Activated CD4-positive, alpha-beta T cell treated with anti-CD3 and anti-CD28 coated beads for 36 hours (primary cell): Measurements from ENCODE around the gene SHC3. TPM values are rescaled to one million over a fixed set of nuclear protein-coding genes. Genes with fewer than 3 reads are reported as not detected.

Experiments used
- ATAC-seq: fragments of 200-7000 bp; cut with Tn5 transposase; one replicate; pipeline ENCODE4 v1.10.0; 2021; ENCODE audit warnings: mild to moderate bottlenecking, moderate library complexity
- CTCF ChIA-PET: fragments of 350-600 bp; sonication (Branson Sonifier 250); formaldehyde crosslinking; loops from one replicate; lab custom pipeline; 2021; ENCODE audit warnings: antibody characterized with exemption; lab: Charles Lee
- POLR2A ChIA-PET: fragments of 350-600 bp; sonication (Branson Sonifier 250); formaldehyde crosslinking; loops from one replicate; lab custom pipeline; 2021; ENCODE audit warnings: antibody characterized with exemption, inconsistent platforms; lab: Charles Lee
- DNase-seq: peaks from one replicate; pipeline ENCODE4 v3.0.0-alpha.2; 2020
- H3K27ac Mint-ChIP-seq: one replicate; pipeline ENCODE4 v1.8.0; 2021; ENCODE audit warnings: mixed read lengths
- H3K27me3 Mint-ChIP-seq: one replicate; pipeline ENCODE4 v1.8.0; 2021; ENCODE audit warnings: mixed read lengths
- H3K36me3 Mint-ChIP-seq: one replicate; pipeline ENCODE4 v1.8.0; 2021; ENCODE audit warnings: low read depth, mixed read lengths
- H3K4me1 Mint-ChIP-seq: one replicate; pipeline ENCODE4 v1.8.0; 2021; ENCODE audit warnings: mixed read lengths
- H3K4me3 Mint-ChIP-seq: one replicate; pipeline ENCODE4 v1.8.0; 2021; ENCODE audit warnings: mild to moderate bottlenecking, moderate library complexity, mixed read lengths
- H3K9me3 Mint-ChIP-seq: one replicate; pipeline ENCODE4 v1.8.0; 2021; ENCODE audit warnings: low read depth, mixed read lengths
- intact Hi-C, 2 experiments: fragments of 100-400 bp; cut with DNase I in 1 of 2; cut with micrococcal nuclease in 1 of 2; formaldehyde crosslinking; loops; one replicate each; pipeline versions ENCODE4 v1.14.2 to v1.15.1; 2022 to 2024; cut with DNase I, micrococcal nuclease
- total RNA-seq, 2 experiments: library from RNA; stranded (reverse); gene quantifications; one replicate each; pipeline ENCODE4 v1.2.3, GENCODE V29; 2021

Gene SHC3
- total RNA-seq, 2 experiments from 2014 or later, result not detected

DNA sequence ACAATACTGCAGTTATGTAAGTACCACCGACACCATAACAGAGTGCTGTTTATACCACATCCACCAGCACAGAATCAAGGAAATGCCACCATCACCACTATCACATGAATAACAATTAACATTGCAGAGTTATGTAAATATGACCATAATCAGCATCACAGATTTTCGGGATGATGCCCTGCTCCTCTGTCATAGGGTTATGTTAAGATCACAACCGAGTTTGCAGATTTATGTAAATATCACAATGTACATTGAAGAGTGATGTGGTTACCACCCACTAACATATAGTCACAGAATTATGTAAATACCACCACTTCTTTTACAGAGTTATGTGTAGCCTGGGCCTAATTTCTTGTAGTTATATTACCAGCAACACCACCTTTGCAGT, 61.8 kb downstream of the SHC3 start:
- no peak for ATAC-seq
- POLR2A ChIA-PET, result no interaction called here
- DNase-seq, result no peak
- H3K4me1 Mint-ChIP-seq, result no peaks in the 10 kb centered on the region
- peaks cover 2% of the 10 kb centered on the region for H3K9me3 Mint-ChIP-seq
- H3K27me3 Mint-ChIP-seq, result peaks cover 31% of the 10 kb centered on the region
- no peaks in the 10 kb centered on the region for H3K36me3 Mint-ChIP-seq
- intact Hi-C loops, result no loop called here
- H3K4me3 Mint-ChIP-seq, result no peak overlapping the region
- CTCF ChIA-PET, result no interaction called here
- H3K27ac Mint-ChIP-seq, result no peak overlapping the region

DNA sequence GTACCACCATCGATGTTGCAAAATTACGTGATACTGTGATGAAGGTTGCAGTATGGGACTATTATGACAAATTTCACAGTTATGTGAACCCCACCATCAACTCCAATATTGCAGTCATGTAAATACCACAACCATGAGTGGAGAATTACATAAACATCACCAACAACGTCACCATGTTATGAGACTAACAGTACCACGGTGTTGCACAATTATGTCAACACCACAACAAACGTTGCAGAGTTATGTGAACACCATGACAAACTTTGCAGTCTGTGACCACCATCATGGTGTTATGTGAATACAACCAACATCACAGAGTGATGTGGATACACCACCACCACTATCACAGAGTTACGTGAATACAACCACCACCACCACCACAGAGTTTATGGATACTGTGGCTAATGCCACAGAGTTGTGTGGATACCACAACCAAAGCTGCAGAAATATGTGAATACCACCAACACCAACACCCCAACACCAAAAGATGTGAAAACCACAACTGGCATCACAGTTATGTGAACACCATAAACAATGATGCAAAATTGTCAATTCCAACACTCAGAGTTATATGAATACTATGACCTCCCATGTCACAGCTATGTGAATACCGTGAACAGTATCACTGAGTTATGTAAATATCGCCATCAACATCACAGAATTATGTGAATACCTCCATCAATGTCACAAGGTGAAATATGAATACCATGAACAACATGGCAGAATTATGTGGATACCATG, 62.4 kb downstream of the SHC3 start:
- Mint-ChIP-seq H3K27ac (no peak overlapping the region), H3K4me3 (no peak overlapping the region), H3K27me3 (peaks cover 33% of the 10 kb centered on the region), H3K4me1 (no peaks in the 10 kb centered on the region), H3K36me3 (no peaks in the 10 kb centered on the region), H3K9me3 (peaks cover 2% of the 10 kb centered on the region)
- DNase-seq (no peak), ATAC-seq (no peak)
- intact Hi-C loops, result no loop called here
- POLR2A ChIA-PET, result no interaction called here
- CTCF ChIA-PET, result no interaction called here

DNA sequence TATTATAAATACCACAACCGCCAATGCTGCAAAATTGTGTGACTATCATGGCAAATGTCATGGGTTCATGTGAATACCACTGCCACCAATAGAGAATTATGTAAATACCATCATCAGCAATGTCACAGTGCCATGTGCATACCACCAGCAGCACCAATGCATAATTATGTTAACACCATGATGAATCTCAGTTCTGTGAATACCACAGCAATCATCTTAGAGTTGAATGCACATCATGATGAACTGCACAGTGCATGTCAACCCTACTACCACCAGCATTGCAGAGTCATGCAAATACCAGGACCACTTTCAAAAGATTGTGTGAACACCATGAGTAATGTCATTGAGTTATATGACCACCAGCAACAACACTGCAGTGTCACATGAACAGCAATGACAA, 63.2 kb downstream of the SHC3 start:
- H3K4me1 Mint-ChIP-seq, result no peaks in the 10 kb centered on the region
- CTCF ChIA-PET, result no interaction called here
- no peak for ATAC-seq
- peaks cover 2% of the 10 kb centered on the region for H3K9me3 Mint-ChIP-seq
- no peak overlapping the region for H3K27ac Mint-ChIP-seq
- H3K36me3 Mint-ChIP-seq, result no peaks in the 10 kb centered on the region
- intact Hi-C loops, result no loop called here
- no peak for DNase-seq
- H3K4me3 Mint-ChIP-seq, result no peak overlapping the region
- POLR2A ChIA-PET, result no interaction called here
- H3K27me3 Mint-ChIP-seq, result peaks cover 37% of the 10 kb centered on the region

DNA sequence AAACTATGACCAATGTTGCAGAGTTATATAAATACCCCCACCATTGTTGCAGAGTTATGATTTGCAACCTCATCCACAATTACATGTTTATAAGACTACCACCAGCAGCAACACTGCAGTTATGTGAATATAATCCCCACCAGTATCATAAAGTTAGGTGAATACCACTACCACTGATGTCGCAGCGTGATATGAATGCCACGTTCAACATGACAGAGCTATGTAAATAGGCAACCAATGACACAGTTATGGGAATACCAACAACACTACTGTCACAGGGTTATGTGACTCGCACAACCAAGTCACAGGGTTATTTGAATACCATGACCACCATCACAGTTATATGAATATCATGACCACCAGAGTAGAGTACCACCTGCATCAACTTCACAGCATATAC, 63.9 kb downstream of the SHC3 start:
- ChIA-PET CTCF (no interaction called here), POLR2A (no interaction called here)
- peaks cover 37% of the 10 kb centered on the region for H3K27me3 Mint-ChIP-seq
- no peak overlapping the region for H3K4me3 Mint-ChIP-seq
- intact Hi-C loops, result no loop called here
- DNase-seq (no peak), ATAC-seq (no peak)
- H3K36me3 Mint-ChIP-seq, result no peaks in the 10 kb centered on the region
- H3K27ac Mint-ChIP-seq, result no peak overlapping the region
- peaks cover 2% of the 10 kb centered on the region for H3K9me3 Mint-ChIP-seq
- H3K4me1 Mint-ChIP-seq, result no peaks in the 10 kb centered on the region

DNA sequence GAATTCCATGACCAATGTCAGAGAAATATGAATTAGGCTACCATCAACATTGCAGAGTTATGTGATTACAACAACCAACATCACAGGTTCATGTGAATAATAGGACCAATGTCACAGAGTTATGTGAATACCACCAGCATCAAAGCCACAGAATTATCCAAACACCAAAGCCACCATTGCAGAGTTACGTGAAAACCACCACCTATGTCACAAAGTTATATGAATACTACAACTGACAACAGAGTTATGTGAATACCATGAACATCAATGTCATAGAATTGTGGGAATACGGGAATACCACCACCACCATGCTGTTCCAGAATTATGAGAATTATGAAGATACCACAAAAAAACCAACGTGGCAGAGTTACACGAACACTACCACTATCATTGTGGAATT, 64.8 kb downstream of the SHC3 start:
- Mint-ChIP-seq H3K27ac (no peak overlapping the region), H3K4me1 (no peaks in the 10 kb centered on the region), H3K9me3 (no peaks in the 10 kb centered on the region), H3K27me3 (peaks cover 34% of the 10 kb centered on the region), H3K4me3 (no peak overlapping the region), H3K36me3 (no peaks in the 10 kb centered on the region)
- CTCF ChIA-PET, result no interaction called here
- no peak for ATAC-seq
- intact Hi-C loops, result no loop called here
- DNase-seq, result no peak
- POLR2A ChIA-PET, result no interaction called here

DNA sequence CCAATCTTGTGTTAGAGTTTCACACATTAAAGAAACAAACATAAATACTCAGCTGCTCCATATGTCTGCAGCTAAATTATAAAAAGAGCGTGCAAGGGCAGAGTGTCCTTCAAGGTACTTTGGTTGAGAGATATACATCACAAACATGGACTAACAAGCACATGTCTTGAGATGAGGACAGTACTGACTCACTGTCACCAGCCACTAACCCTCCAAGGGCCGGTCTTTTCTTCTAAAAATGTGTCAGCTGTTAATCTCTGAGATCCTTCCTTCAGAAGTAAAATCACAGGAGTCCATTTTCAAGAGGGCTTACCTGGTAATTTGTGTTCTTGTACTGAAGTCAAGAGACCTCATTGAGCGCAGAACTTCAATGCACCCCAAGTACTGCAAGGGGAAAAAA, 66.4 kb downstream of the SHC3 start:
- intact Hi-C loops, result no loop called here
- ChIA-PET POLR2A (no interaction called here), CTCF (interaction anchor here (1.1 kb wide), 1 partner anchor 12 kb away, joined by 3 read pairs; no protein-coding TSS in a partner anchor)
- no peaks in the 10 kb centered on the region for H3K4me1 Mint-ChIP-seq
- DNase-seq (no peak), ATAC-seq (no peak)
- no peak overlapping the region for H3K4me3 Mint-ChIP-seq
- H3K27ac Mint-ChIP-seq, result no peak overlapping the region
- H3K27me3 Mint-ChIP-seq, result peaks cover 31% of the 10 kb centered on the region
- no peaks in the 10 kb centered on the region for H3K36me3 Mint-ChIP-seq
- H3K9me3 Mint-ChIP-seq, result no peaks in the 10 kb centered on the region

DNA sequence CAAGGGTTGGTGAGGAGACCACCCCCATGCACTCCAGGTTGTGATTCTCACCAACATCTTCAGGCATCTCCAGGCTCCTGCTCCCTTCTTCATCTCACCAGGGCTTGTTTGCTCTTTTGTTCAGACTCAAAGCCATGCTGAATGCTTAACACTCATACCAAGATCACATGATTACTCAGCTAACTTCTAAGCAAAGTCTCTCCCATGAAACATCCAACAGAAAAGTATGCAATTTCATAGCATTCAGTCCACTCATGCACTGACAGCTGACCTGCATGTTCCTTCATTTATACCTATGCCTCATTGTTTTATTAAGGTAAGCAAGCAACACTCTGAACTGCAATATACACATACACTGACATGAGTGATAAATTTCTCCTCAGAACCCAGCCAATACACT, 69.0 kb downstream of the SHC3 start:
- Mint-ChIP-seq H3K4me3 (no peak overlapping the region), H3K27ac (no peak overlapping the region), H3K9me3 (no peaks in the 10 kb centered on the region), H3K4me1 (no peaks in the 10 kb centered on the region), H3K36me3 (no peaks in the 10 kb centered on the region), H3K27me3 (peaks cover 25% of the 10 kb centered on the region)
- ChIA-PET POLR2A (interaction anchor here (0.6 kb wide), 1 partner anchor 388 kb away, joined by 5 read pairs; no protein-coding TSS in a partner anchor), CTCF (no interaction called here)
- DNase-seq, result no peak
- intact Hi-C loops, result no loop called here
- peak; percentile 36 for ATAC-seq

DNA sequence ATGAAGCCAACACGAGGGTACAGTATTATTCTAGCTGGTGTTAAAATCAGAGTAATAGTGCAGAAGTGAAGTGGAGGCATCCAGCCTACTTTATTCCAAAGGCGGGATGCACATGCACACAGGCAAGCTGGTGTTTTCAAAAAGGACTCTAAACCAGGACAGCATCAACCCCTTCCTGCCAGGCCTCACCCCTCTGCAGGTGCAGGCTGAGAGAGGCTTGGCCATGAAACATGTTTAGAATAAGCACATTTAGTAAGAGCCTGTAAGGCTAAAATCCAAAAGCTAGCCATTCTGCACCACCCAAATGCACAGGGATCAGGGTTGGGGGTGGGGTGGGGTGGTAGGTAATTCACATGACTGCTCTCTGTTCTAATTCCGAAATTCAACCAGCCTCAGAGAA, 71.2 kb downstream of the SHC3 start:
- intact Hi-C loops, result no loop called here
- Mint-ChIP-seq H3K27me3 (peaks cover 21% of the 10 kb centered on the region), H3K4me1 (no peaks in the 10 kb centered on the region), H3K9me3 (no peaks in the 10 kb centered on the region), H3K4me3 (no peak overlapping the region), H3K36me3 (no peaks in the 10 kb centered on the region), H3K27ac (no peak overlapping the region)
- CTCF ChIA-PET, result no interaction called here
- DNase-seq (no peak), ATAC-seq (no peak)
- POLR2A ChIA-PET, result no interaction called here

DNA sequence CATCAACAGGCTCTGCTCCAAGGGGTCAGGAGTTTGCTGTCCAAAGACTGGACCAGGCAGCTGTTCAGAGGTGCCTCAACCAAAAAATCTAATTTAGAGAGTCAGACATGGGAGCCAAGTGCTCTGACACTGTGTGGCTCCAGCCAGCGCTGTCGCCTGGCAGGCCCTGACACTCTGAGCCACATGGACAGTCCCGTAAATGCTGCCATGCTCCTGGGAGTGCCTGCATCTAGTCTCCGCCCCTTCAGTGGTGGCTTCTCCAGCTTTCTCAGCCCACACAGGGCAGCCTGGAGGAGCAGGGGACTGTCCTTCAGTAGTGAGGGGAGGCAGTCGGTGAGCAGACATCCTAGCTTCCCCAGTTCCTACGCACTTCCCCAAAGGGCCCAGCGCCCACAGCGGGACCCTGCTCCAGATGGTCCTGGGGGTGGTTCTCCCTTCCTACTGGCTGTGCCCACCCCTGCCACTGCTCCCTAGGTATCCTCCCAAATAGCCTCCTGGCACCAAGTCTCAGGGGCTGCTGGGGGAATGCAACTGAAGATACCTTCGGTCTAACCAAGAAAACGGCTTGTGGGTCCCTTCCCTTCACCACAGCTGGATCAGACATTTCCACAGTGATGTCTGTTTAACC, 72.3 kb downstream of the SHC3 start:
- no peak for DNase-seq
- no peak for ATAC-seq
- Mint-ChIP-seq H3K9me3 (no peaks in the 10 kb centered on the region), H3K4me3 (no peak overlapping the region), H3K36me3 (no peaks in the 10 kb centered on the region), H3K27ac (no peak overlapping the region), H3K27me3 (peaks cover 20% of the 10 kb centered on the region), H3K4me1 (no peaks in the 10 kb centered on the region)
- ChIA-PET POLR2A (no interaction called here), CTCF (no interaction called here)
- intact Hi-C loops, result no loop called here

DNA sequence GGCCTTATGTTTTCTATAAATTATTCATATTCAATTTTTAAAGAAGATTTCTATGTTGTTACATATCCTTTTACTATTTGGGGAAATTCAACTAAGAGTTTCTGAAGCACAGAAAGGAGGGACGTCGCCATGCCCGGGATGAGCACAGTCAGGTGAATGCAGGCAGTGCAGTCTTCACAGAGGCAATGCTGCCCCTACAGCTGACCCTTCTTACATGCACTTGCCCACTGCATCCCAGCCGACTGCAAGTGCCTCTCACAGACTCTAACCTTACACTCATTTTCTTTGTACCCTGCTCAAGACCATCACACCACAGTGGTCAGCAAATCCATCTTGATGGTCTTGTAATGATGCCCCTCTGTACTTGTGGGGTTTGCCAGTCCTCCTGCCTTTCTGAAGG, 73.8 kb downstream of the SHC3 start:
- intact Hi-C loops, result no loop called here
- POLR2A ChIA-PET, result no interaction called here
- no peaks in the 10 kb centered on the region for H3K4me1 Mint-ChIP-seq

DNA sequence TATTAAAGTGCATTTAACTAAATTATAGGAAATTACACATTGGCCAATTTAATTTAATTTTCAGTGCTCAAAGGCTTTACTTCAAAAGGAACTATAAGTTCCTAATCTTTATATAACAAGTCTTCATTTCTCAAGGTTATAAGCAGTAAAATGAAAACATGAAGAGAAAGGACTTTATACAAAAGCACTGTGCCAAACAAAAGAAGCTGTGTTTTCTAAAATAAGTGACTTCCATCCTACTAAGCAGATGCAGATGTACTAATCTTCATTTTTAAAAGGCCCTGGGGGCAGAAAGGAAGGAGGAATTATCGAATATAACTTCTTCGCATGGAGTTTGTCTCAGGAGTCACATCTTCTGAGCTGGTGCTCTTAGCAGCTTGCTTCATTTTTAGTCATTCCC, 81.4 kb downstream of the SHC3 start:
- intact Hi-C loops, result no loop called here
- no peaks in the 10 kb centered on the region for H3K36me3 Mint-ChIP-seq
- CTCF ChIA-PET, result no interaction called here

More for the DNA sequence above, 73.8 kb downstream of the SHC3 start:
- peaks cover 13% of the 10 kb centered on the region for H3K27me3 Mint-ChIP-seq
- H3K27ac Mint-ChIP-seq, result no peak overlapping the region
- DNase-seq (no peak), ATAC-seq (no peak)
- H3K36me3 Mint-ChIP-seq, result no peaks in the 10 kb centered on the region
- no peak overlapping the region for H3K4me3 Mint-ChIP-seq
- H3K9me3 Mint-ChIP-seq, result no peaks in the 10 kb centered on the region
- CTCF ChIA-PET, result no interaction called here

DNA sequence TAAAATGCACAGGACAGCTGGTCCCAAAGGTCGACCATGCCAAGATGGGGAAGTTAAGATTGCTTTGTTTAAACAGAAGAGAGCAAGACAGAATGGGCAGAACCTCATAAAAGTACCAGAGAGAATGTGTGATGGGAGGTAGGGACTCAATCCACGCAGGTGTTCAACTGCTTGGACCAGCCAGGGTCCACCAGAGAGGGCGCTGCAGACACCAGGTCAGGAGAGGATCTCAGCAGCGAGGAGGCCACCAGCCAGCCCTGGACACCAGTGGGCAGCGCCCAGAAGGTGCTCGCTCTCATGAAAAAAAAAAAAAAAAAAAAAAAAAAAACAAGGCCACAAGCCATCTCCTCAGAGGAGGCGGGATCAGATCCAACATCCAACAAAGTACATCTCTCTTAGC, 81.8 kb downstream of the SHC3 start:
- ATAC-seq, result no peak
- intact Hi-C loops, result no loop called here
- POLR2A ChIA-PET, result no interaction called here

More for the DNA sequence above, 81.4 kb downstream of the SHC3 start:
- Mint-ChIP-seq H3K27ac (no peak overlapping the region), H3K27me3 (peaks cover 10% of the 10 kb centered on the region), H3K4me1 (no peaks in the 10 kb centered on the region), H3K9me3 (no peaks in the 10 kb centered on the region), H3K4me3 (no peak overlapping the region)
- POLR2A ChIA-PET, result no interaction called here
- DNase-seq (no peak), ATAC-seq (no peak)

More for the DNA sequence above, 81.8 kb downstream of the SHC3 start:
- CTCF ChIA-PET, result no interaction called here
- H3K27ac Mint-ChIP-seq, result no peak overlapping the region
- no peak for DNase-seq
- peaks cover 8% of the 10 kb centered on the region for H3K27me3 Mint-ChIP-seq
- H3K9me3 Mint-ChIP-seq, result no peaks in the 10 kb centered on the region
- H3K36me3 Mint-ChIP-seq, result no peaks in the 10 kb centered on the region
- no peak overlapping the region for H3K4me3 Mint-ChIP-seq
- H3K4me1 Mint-ChIP-seq, result no peaks in the 10 kb centered on the region
